HepG2 (cell line): ENCODE measurements around the gene CLRN2. TPM values are rescaled to one million over a fixed set of nuclear protein-coding genes. Genes with fewer than 3 reads are reported as not detected.

Experiments
- ARID4A ChIP-seq: sonication (generic); formaldehyde crosslinking; IDR thresholded peaks from 2 replicates; pipeline ENCODE4 v1.5.0; 2020; ENCODE audit warnings: mild to moderate bottlenecking, missing genetic modification reagents, borderline replicate concordance
- FOXA1 ChIP-seq, 2 experiments: fragments of 450-650 bp in 1 of 2; sonication (generic) in 1 of 2; formaldehyde crosslinking in 1 of 2; IDR thresholded peaks; 2 replicates each; pipeline versions ENCODE4 v1.4.0 to v1.6.1; 2016 to 2020; ENCODE audit warnings: missing genetic modification reagents in 1 of 2
- GFI1 ChIP-seq: sonication (generic); formaldehyde crosslinking; IDR thresholded peaks from 2 replicates; pipeline ENCODE4 v1.5.0; 2020; ENCODE audit warnings: missing genetic modification reagents, mild to moderate bottlenecking, borderline replicate concordance
- GTF2F1 ChIP-seq: fragments of 150-350 bp; IDR thresholded peaks from 2 replicates; pipeline ENCODE4 v1.6.1; 2014; ENCODE audit warnings: low read length
- KDM2A ChIP-seq: sonication (generic); formaldehyde crosslinking; IDR thresholded peaks from 2 replicates; pipeline ENCODE4 v1.4.0; 2020; ENCODE audit warnings: low read depth, missing genetic modification reagents, borderline replicate concordance
- RFX5 ChIP-seq: IDR thresholded peaks from 2 replicates; pipeline ENCODE4 v1.6.1; 2011; ENCODE audit warnings: low read depth, low read length, improper control_type of control experiment
- ZBTB49 ChIP-seq: sonication (generic); formaldehyde crosslinking; IDR thresholded peaks from 2 replicates; pipeline ENCODE4 v1.4.0; 2020; ENCODE audit warnings: missing genetic modification reagents, borderline replicate concordance
- ZFX ChIP-seq: sonication (generic); formaldehyde crosslinking; IDR thresholded peaks from 2 replicates; pipeline ENCODE4 v1.4.0; 2020; ENCODE audit warnings: mild to moderate bottlenecking, low read depth, missing genetic modification reagents, moderate library complexity
- ZNF383 ChIP-seq: sonication (generic); formaldehyde crosslinking; IDR thresholded peaks from 2 replicates; pipeline ENCODE4 v1.4.0; 2020; ENCODE audit warnings: missing genetic modification reagents, mild to moderate bottlenecking, borderline replicate concordance
- ZNF556 ChIP-seq: sonication (generic); formaldehyde crosslinking; IDR thresholded peaks from 2 replicates; pipeline ENCODE4 v1.4.0; 2020; ENCODE audit warnings: mild to moderate bottlenecking, missing genetic modification reagents, borderline replicate concordance
- ZSCAN30 ChIP-seq: sonication (generic); formaldehyde crosslinking; IDR thresholded peaks from 2 replicates; pipeline ENCODE4 v1.5.0; 2020; ENCODE audit warnings: mild to moderate bottlenecking, missing genetic modification reagents
- polyA plus RNA-seq, 8 experiments: library from polyadenylated mRNA; depleted of rRNA in 3 of 8; stranded (reverse) in 7 of 8; unstranded in 1 of 8; fragments of >200 nt; fragmentation: Illumina TruSeq in 4 of 8; extraction: Trizol in 4 of 8; gene quantifications; 2 replicates each; pipeline versions ENCODE4 v1.2.1 to v1.2.3, GENCODE V29; 2011 to 2016; ENCODE audit warnings: low read depth in 4 of 8, missing spikeins in 1 of 8, mixed read lengths in 1 of 8; ENCODE audit not compliant: insufficient read depth in 1 of 8
- total RNA-seq, 5 experiments: library from RNA; depleted of rRNA; stranded (reverse); fragments of >200 nt; fragmentation: Illumina TruSeq; extraction: Trizol; gene quantifications; 2 replicates each; pipeline ENCODE4 v1.2.3, GENCODE V29; 2016; ENCODE audit warnings: low read depth in 1 of 5
- TF ChIP-seq, protein P1 (sequence below), 2 experiments: IDR thresholded peaks; 2 replicates each; pipeline ENCODE4 v1.6.1; 2011 to 2012; ENCODE audit warnings: low read length in 2 of 2, borderline replicate concordance in 1 of 2, low read depth in 1 of 2, mild to moderate bottlenecking in 1 of 2, moderate library complexity in 1 of 2
- TF ChIP-seq, protein P2 (sequence below): sonication (generic); formaldehyde crosslinking; IDR thresholded peaks from 2 replicates; pipeline ENCODE4 v1.8.1; 2023; ENCODE audit warnings: mild to moderate bottlenecking, moderate library complexity, missing genetic modification reagents
- TF ChIP-seq, protein P3 (sequence below): sonication (generic); formaldehyde crosslinking; IDR thresholded peaks from 2 replicates; pipeline ENCODE4 v1.4.0; 2020; ENCODE audit warnings: missing genetic modification reagents

Gene CLRN2
- total and polyA plus RNA-seq, 2 of the 13 experiments (the other 11 are each of a cell fraction or from before 2014, with no cell fraction given), result not detected

DNA sequence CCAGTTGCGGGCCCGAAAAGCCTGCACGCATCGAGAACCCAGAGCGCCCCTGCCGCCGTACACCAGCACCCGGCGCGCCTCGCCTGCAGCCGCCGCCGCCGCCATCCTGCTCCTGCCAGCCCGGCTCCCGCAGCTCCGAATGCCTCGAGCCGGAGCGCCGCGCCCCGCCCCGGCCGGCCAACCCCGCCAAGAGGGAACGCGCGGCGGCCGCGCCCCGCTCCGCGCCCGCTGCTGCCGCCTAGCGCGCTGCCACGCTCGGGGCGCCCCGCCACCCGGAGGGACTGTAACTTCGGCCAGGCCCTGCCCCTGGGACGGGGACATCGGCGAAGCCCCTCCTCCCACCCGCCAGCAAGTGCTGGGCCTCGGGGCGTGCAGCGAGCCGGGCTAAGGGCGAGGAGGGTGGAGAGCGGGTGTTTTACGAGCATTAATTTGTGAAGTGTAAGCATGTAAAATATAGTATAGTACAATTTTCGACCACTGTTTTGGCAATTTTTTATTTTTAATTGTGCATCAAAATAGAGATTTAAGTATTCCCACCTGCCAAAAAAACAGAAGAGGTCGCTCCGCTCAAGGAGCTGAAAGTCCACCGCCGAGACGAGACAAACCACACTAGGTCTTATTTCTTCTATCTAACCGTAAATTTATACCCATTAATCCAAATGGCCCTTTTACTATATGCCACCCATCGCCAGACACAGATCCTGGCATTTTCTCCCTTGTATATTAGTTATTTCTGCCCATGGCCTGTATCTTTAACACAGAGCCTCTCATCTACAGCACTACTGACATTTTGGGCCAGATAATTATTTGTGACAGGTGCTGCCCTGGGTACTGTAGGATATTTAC is 2.8 kb upstream of the CLRN2 start, which contains the start of gene QDPR (continued):
- TF ChIP-seq ZNF556 (no peak), ZNF383 (CRISPR knock-in tag) (no peak), RFX5 (no peak), KDM2A (CRISPR knock-in tag) (peak; percentile 63), GFI1 (CRISPR knock-in tag) (no peak; the same call in 1 of the 2 replicates), ZSCAN30 (CRISPR knock-in tag) (no peak), FOXA1 (IDR thresholded peaks at IDR 0.05) (no peak), FOXA1 (CRISPR knock-in tag; IDR thresholded peaks at IDR 0.05) (no peak), ZFX (CRISPR knock-in tag) (peak; percentile 83), ARID4A (no peak; the same call in 1 of the 2 replicates), GTF2F1 (no peak), ZBTB49 (CRISPR knock-in tag) (no peak)
- TF ChIP-seq, protein P1, sequence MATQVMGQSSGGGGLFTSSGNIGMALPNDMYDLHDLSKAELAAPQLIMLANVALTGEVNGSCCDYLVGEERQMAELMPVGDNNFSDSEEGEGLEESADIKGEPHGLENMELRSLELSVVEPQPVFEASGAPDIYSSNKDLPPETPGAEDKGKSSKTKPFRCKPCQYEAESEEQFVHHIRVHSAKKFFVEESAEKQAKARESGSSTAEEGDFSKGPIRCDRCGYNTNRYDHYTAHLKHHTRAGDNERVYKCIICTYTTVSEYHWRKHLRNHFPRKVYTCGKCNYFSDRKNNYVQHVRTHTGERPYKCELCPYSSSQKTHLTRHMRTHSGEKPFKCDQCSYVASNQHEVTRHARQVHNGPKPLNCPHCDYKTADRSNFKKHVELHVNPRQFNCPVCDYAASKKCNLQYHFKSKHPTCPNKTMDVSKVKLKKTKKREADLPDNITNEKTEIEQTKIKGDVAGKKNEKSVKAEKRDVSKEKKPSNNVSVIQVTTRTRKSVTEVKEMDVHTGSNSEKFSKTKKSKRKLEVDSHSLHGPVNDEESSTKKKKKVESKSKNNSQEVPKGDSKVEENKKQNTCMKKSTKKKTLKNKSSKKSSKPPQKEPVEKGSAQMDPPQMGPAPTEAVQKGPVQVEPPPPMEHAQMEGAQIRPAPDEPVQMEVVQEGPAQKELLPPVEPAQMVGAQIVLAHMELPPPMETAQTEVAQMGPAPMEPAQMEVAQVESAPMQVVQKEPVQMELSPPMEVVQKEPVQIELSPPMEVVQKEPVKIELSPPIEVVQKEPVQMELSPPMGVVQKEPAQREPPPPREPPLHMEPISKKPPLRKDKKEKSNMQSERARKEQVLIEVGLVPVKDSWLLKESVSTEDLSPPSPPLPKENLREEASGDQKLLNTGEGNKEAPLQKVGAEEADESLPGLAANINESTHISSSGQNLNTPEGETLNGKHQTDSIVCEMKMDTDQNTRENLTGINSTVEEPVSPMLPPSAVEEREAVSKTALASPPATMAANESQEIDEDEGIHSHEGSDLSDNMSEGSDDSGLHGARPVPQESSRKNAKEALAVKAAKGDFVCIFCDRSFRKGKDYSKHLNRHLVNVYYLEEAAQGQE (IDR thresholded peaks at IDR 0.05; ENCODE audit: borderline replicate concordance in 1 of 2, low read depth in 1 of 2, low read length in 2 of 2), result no peak; a peak in 1 of 4 replicates
- TF ChIP-seq, protein P2, sequence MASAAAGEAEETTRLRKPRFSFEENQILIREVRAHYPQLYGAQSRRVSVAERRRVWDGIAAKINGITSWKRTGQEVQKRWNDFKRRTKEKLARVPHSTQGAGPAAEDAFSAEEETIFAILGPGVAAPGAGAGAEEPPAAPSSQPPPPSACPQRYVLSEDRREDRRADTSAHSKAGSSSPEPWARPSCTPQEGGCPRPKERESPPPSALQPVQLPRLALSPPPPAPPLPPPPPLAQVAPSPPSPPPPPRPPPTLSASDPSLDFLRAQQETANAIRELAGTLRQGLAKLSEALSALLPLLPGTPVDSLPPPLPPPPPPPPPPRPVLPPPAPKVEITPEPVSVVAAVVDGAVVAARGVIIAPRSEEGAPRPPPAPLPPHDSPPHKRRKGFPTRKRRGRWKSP (CRISPR knock-in tag), result no peak; the same call in 1 of the 2 replicates
- TF ChIP-seq, protein P3, sequence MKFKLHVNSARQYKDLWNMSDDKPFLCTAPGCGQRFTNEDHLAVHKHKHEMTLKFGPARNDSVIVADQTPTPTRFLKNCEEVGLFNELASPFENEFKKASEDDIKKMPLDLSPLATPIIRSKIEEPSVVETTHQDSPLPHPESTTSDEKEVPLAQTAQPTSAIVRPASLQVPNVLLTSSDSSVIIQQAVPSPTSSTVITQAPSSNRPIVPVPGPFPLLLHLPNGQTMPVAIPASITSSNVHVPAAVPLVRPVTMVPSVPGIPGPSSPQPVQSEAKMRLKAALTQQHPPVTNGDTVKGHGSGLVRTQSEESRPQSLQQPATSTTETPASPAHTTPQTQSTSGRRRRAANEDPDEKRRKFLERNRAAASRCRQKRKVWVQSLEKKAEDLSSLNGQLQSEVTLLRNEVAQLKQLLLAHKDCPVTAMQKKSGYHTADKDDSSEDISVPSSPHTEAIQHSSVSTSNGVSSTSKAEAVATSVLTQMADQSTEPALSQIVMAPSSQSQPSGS, result no peak
